ENCODE results near the gene HLCS. TPM values are rescaled to one million over a fixed set of nuclear protein-coding genes. Genes with fewer than 3 reads are reported as not detected.

HLCS gene
- total RNA-seq, 1 donor from 2014 or later, result 14.8 TPM

DNA sequence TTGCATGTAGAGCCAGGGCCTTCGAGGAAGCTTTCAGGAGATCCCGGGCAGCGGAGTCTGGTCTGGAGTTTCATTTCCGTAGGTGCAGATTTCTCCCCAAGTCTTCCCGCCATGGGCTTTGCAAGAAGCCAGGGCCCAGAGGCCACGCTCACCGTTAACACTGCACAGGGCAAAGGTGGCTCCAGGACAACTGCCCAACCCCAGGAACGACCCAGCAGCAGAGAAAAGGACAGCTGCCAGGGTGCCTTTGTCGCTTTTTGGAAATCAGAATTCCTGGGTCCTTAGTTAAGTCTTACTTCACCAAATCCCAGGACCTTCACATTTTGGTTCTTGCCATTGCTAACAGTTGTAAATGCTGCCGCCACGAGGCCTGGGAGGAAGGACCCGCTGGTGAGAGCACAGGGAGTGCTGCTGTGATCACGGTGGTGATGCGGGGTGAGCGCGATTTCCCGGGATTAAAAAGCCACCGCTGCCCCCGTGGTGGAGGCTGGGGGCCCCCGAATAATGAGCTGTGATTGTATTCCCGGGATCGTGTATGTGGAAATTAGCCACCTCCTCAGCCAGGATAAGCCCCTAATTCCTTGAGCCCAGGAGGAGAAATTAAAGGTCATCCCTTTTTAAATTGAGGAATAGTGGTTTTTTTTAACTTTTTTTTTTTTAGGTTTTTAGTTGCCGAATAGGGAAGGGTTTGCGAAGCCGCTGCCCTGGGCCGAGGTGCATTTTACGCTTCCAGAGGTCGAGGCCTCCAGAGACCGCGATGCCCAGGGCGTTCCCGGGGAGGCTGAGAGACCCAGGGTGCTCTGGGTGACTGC is 259.3 kb downstream of the HLCS start:
- peak overlapping the region; percentile 70 for H3K27ac Mint-ChIP-seq

GRCh38 chr21:36706482-36706852 is 260.0 kb downstream of the HLCS start:
- peaks cover 19% of the 10 kb centered on the region for H3K4me1 Mint-ChIP-seq (ENCODE audit: unreplicated experiment)

More for the DNA sequence above, 259.3 kb downstream of the HLCS start:
- Mint-ChIP-seq H3K27me3 (peaks cover 95% of the 10 kb centered on the region), H3K9me3 (no peaks in the 10 kb centered on the region), H3K4me3 (peak overlapping the region; percentile 66), H3K36me3 (no peaks in the 10 kb centered on the region), H3K4me1 (ENCODE audit: unreplicated experiment) (peaks cover 19% of the 10 kb centered on the region)
- TF ChIP-seq, protein P1, sequence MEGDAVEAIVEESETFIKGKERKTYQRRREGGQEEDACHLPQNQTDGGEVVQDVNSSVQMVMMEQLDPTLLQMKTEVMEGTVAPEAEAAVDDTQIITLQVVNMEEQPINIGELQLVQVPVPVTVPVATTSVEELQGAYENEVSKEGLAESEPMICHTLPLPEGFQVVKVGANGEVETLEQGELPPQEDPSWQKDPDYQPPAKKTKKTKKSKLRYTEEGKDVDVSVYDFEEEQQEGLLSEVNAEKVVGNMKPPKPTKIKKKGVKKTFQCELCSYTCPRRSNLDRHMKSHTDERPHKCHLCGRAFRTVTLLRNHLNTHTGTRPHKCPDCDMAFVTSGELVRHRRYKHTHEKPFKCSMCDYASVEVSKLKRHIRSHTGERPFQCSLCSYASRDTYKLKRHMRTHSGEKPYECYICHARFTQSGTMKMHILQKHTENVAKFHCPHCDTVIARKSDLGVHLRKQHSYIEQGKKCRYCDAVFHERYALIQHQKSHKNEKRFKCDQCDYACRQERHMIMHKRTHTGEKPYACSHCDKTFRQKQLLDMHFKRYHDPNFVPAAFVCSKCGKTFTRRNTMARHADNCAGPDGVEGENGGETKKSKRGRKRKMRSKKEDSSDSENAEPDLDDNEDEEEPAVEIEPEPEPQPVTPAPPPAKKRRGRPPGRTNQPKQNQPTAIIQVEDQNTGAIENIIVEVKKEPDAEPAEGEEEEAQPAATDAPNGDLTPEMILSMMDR (conservative IDR thresholded peaks at IDR 0.05), result no peak
- no peak for DNase-seq (ENCODE audit: extremely low spot score, unreplicated experiment)

DNA sequence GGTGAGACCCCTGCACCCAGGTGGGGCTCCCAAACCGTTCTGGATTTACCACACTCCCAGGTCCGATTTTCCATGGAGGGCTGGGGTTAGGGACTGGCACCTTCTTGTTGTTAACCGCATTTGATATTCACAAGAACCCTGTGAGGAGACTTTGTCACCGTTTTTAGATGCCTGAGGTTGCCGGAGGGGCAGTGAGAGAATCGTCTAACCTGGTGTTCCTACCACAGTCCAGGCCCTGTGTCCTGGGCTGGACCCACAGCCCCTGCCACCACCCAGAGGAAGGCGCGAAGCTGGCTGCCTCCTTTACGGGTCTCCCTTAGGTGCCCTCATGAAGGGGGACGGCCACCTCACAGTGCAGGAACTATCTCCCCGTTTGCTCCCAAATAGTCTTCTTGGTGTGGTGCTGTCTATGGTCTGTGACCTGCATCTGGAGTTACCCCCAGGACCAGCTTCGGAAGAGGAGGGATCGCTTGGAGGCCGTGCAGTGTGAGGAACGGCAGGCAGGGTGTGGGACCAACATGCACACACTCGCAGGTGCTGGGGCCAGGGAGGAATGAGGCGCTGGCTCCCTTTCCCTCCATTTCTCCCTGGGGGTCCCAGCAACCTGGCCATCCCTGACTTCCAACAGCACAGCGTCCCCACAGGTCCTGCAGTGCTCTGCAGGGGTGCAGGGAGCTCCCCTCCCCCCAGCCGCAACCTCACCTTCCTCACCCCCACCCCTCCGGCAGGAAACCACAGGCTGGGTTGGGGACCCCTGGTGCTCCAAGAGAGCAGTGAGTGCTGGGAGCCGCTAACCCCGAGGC is 260.6 kb downstream of the HLCS start:
- H3K4me1 Mint-ChIP-seq (ENCODE audit: unreplicated experiment), result peaks cover 18% of the 10 kb centered on the region
- H3K9me3 Mint-ChIP-seq, result no peaks in the 10 kb centered on the region
- TF ChIP-seq, protein P1 (conservative IDR thresholded peaks at IDR 0.05), result peak; percentile 63
- H3K4me3 Mint-ChIP-seq, result no peak overlapping the region
- H3K27ac Mint-ChIP-seq, result peak overlapping the region; percentile 70
- DNase-seq (ENCODE audit: extremely low spot score, unreplicated experiment), result no peak
- H3K27me3 Mint-ChIP-seq, result peaks cover 94% of the 10 kb centered on the region
- H3K36me3 Mint-ChIP-seq, result no peaks in the 10 kb centered on the region

More at GRCh38 chr21:36706482-36706852, 260.0 kb downstream of the HLCS start:
- peak overlapping the region; percentile 66 for H3K4me3 Mint-ChIP-seq
- H3K36me3 Mint-ChIP-seq, result no peaks in the 10 kb centered on the region
- H3K9me3 Mint-ChIP-seq, result no peaks in the 10 kb centered on the region
- DNase-seq (ENCODE audit: extremely low spot score, unreplicated experiment), result no peak
- H3K27ac Mint-ChIP-seq, result peak overlapping the region; percentile 70
- TF ChIP-seq, protein P1 (conservative IDR thresholded peaks at IDR 0.05), result peak; percentile 19
- H3K27me3 Mint-ChIP-seq, result peaks cover 95% of the 10 kb centered on the region

- DNase-seq (ENCODE audit: extremely low spot score, unreplicated experiment), result no peak
- Mint-ChIP-seq H3K27me3 (peaks cover 94% of the 10 kb centered on the region), H3K27ac (no peak overlapping the region), H3K4me3 (peak overlapping the region; percentile 41), H3K9me3 (no peaks in the 10 kb centered on the region), H3K36me3 (no peaks in the 10 kb centered on the region), H3K4me1 (ENCODE audit: unreplicated experiment) (peaks cover 19% of the 10 kb centered on the region)
- TF ChIP-seq, protein P1 (conservative IDR thresholded peaks at IDR 0.05), result no peak
These were observed 261.4 kb downstream of the HLCS start for GRCh38 chr21:36704958-36705678.

DNA sequence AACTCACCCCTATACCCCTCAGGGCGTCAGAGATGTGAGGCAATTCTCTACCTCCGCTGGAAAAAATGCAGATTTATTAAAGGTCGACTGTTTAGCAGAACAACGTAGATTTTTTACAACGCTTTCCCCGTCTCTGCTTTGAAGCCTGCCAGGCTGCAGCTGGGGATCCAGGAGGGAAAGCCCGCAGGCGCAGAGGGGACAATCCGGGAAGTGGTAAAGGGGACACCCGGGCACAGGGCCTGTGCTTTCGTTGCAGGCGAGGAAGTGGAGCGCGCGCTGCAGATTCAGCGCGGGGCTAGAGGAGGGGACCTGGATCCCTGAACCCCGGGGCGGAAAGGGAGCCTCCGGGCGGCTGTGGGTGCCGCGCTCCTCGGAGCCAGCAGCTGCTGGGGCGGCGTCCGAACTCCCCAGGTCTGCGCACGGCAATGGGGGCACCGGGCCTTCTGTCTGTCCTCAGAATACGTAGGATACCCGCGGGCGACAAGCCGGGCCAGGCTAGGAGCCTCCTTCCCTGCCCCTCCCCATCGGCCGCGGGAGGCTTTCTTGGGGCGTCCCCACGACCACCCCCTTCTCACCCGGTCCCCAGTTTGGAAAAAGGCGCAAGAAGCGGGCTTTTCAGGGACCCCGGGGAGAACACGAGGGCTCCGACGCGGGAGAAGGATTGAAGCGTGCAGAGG is 262.1 kb downstream of the HLCS start:
- peaks cover 90% of the 10 kb centered on the region for H3K27me3 Mint-ChIP-seq
- no peaks in the 10 kb centered on the region for H3K9me3 Mint-ChIP-seq
- H3K4me1 Mint-ChIP-seq (ENCODE audit: unreplicated experiment), result peaks cover 19% of the 10 kb centered on the region
- H3K36me3 Mint-ChIP-seq, result no peaks in the 10 kb centered on the region
- no peak overlapping the region for H3K27ac Mint-ChIP-seq
- peak overlapping the region; percentile 44 for H3K4me3 Mint-ChIP-seq
- DNase-seq (ENCODE audit: extremely low spot score, unreplicated experiment), result no peak
- TF ChIP-seq, protein P1 (conservative IDR thresholded peaks at IDR 0.05), result no peak

All from type B pancreatic cell (in vitro differentiated cells).